Left renal pelvis (tissue), 4 donors: Measurements from ENCODE around the gene CBARP. TPM values are rescaled to one million over a fixed set of nuclear protein-coding genes. Genes with fewer than 3 reads are reported as not detected.

Experiments
- DNase-seq, 4 donors: peaks; one replicate each; pipeline ENCODE4 v3.0.0-alpha.2; 2013; ENCODE audit warnings: low read depth in 4 of 4, low spot score in 3 of 4
- polyA plus RNA-seq, 4 donors: library from polyadenylated mRNA; unstranded; fragments of 120-200 nt; gene quantifications; one replicate each; pipeline ENCODE4 v1.2.1, GENCODE V29; 2013; ENCODE audit not compliant: insufficient read length in 4 of 4

The CBARP gene
- polyA plus RNA-seq, 4 donors: 1.4 to 3.5 (median 1.9) TPM

- DNase-seq: no peak
Measured at GRCh38 chr19:1229924-1230782, 7.7 kb downstream of the CBARP start.

GRCh38 chr19:1229056-1229923 lies 8.5 kb downstream of the CBARP start:
- no peak for DNase-seq

GRCh38 chr19:1228161-1228957 lies 9.4 kb downstream of the CBARP start:
- DNase-seq: no peak

GRCh38 chr19:1227304-1228054 lies 10.3 kb downstream of the CBARP start:
- no peak for DNase-seq

GRCh38 chr19:1226522-1227303 lies 11.1 kb downstream of the CBARP start:
- DNase-seq: no peak

GRCh38 chr19:1226227-1226518 lies 11.6 kb downstream of the CBARP start:
- no peak for DNase-seq

- DNase-seq: no peak
Measured at GRCh38 chr19:1225440-1226226, 12.2 kb downstream of the CBARP start.

- DNase-seq: no peak
Measured at GRCh38 chr19:1224847-1225246, 13.0 kb downstream of the CBARP start.

GRCh38 chr19:1224047-1224825 lies 13.6 kb downstream of the CBARP start:
- no peak for DNase-seq

- no peak for DNase-seq
Measured at GRCh38 chr19:1223018-1223855, 14.6 kb downstream of the CBARP start.

- DNase-seq: no peak
Measured at GRCh38 chr19:1222394-1222793, 15.4 kb downstream of the CBARP start.

- no peak for DNase-seq
Measured at GRCh38 chr19:1221904-1222255, 15.9 kb downstream of the CBARP start.

GRCh38 chr19:1220976-1221903 lies 16.6 kb downstream of the CBARP start:
- no peak for DNase-seq

- no peak for DNase-seq
Measured at GRCh38 chr19:1220477-1220930, 17.3 kb downstream of the CBARP start.

GRCh38 chr19:1219786-1220476 lies 17.9 kb downstream of the CBARP start:
- no peak for DNase-seq
